NCI-H1436 treated with DMSO at 0.1 percent for 48 hours (cell line): Measurements from ENCODE around the gene C1QTNF7.

Experiments
- DNase-seq: peaks from one replicate; lab custom pipeline; 2025; lab: John Stamatoyannopoulos, UW

The C1QTNF7 gene

DNA sequence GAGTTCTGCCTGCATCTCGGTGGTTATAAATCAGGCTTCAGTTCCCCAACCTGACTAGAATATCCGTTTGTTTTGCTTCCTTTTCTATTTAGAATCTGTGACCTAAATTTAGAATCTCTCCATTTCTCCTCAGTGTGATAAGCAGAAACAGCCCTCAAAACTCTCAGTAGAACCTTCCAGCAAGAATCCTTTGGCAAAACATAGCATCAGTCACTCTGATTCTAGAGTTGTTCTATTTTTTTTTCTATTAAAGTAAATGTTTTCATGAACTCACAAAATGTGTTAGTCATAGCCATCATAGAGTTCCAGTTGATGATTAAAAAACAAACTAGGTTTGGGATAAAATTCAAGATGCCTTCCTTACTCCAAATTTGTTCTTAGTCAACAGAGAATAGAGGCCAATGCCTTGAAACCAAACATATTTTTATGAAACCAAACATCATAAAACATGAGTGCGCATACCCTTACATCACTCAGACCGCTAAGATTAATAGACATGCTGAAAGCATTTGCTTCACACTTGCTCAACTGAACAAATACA is 13.2 kb upstream of the C1QTNF7 start:
- DNase-seq, result no peak

DNA sequence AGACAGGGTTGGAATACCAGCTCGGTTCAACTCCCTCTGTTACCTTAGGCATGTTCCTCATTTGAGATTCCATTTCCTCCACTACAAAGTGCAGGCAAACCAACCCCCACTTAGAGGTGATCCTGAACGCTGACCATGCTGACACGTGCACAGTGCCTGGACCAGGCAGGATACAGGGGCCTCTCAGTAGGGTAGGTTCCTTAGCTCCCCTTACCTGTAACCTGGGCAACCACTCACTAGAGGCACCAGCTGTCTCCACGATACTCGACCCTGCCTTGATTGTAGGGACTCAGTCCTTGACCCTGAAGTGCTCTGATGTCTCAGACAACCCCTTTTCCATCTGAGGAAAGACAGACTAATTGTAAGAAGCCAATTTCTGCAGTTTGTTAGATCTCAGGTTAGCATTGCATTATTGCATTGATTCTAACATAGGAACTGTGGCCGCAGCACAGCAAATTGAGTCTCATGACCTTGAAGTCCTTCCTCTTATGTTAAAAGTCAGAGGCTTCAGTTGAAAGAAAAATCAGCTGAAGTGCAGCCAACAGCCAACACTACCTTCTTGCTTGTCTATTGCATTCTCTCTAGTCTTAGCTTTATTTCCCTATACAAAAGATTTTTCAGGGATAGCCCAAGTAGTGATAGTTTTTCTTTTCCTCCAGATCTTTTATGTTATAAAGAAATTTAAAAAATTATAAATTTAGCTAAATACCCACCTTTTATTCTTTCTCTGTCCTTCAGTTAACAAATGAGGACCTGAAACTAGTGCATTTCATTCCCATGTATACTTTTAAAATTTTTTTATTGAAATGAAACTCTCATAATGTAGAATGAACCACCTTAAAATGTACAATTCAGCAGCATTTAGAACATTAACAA is 11.2 kb upstream of the C1QTNF7 start:
- no peak for DNase-seq

GRCh38 chr4:15417233-15417660 is 10.6 kb upstream of the C1QTNF7 start:
- DNase-seq, result no peak

- no peak for DNase-seq
Observed at GRCh38 chr4:15418956-15419355, 8.9 kb upstream of the C1QTNF7 start.

DNA sequence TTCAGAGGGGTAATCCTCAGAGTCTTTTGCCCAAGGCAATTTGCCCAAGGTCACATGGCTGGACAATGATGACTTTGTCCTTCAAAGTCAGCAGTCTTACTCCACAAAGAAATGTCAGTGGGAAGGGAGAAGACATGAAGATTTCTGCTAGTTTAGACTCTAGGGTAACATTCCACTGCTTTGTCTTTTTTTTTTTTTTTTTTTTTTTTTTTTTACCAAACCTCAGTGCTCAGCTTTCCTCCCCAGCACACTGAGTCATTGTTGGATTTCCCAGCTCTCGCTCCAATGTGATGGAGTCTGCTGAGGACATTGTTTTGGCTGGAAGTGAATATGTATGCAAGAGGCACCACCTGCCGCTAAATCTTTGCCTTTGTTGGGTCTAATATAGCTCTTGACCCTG is 7.2 kb upstream of the C1QTNF7 start:
- no peak for DNase-seq

GRCh38 chr4:15423285-15423711 is 4.5 kb upstream of the C1QTNF7 start:
- no peak for DNase-seq

- no peak for DNase-seq
Observed at GRCh38 chr4:15425520-15425919, 2.3 kb upstream of the C1QTNF7 start.

- no peak for DNase-seq
Observed at GRCh38 chr4:15427161-15427560, 672 bp upstream of the C1QTNF7 start.

GRCh38 chr4:15428611-15429010 is 778 bp downstream of the C1QTNF7 start:
- DNase-seq, result no peak

GRCh38 chr4:15434091-15434490 is 6.3 kb downstream of the C1QTNF7 start:
- DNase-seq, result no peak

GRCh38 chr4:15434676-15435075 is 6.8 kb downstream of the C1QTNF7 start:
- no peak for DNase-seq

DNA sequence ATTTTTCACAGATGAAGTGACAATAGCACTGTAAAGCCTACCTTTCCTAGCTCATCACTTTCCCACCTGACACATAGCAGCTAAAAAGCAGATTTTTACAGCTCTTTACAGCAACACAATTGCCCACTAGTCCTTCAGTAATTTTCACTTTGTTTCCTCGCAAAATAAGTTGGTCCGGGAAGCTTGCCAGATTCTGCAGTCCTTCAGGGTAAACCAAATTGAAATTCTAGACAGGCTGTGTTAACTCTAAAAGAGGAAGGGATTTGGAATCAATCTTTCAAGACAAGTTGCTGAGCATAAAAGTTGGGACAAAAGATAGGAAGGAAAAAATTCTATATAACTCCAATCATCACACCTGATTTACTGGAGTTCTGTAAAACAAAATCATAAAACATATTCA is 8.7 kb downstream of the C1QTNF7 start:
- DNase-seq, result no peak

DNA sequence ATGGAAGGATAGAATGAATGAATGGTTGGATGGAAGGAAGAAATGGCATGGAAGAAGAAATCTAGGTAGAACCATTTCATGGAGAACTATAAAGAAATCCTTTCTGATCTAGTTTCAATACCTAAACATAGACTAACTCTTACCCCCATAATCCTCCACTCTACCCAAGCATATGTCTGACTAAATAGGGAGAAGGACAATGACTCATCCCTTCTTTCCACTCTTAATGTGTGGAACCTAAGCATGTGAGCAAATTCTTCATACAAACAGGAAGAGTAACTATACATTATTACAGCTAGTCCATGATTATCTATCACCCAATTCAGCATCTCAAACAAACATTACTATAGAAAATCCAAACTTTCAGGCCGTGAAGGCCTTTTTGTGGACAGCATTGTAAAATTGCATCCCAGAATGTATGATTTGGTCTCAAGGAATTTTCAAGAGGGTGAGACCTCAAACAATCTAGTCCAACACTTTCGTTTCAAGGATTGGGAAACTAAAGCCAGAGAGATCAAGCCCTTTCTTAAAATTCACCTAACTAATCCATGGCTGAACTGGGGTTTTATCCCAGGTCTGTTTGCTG is 11.2 kb downstream of the C1QTNF7 start:
- no peak for DNase-seq

DNA sequence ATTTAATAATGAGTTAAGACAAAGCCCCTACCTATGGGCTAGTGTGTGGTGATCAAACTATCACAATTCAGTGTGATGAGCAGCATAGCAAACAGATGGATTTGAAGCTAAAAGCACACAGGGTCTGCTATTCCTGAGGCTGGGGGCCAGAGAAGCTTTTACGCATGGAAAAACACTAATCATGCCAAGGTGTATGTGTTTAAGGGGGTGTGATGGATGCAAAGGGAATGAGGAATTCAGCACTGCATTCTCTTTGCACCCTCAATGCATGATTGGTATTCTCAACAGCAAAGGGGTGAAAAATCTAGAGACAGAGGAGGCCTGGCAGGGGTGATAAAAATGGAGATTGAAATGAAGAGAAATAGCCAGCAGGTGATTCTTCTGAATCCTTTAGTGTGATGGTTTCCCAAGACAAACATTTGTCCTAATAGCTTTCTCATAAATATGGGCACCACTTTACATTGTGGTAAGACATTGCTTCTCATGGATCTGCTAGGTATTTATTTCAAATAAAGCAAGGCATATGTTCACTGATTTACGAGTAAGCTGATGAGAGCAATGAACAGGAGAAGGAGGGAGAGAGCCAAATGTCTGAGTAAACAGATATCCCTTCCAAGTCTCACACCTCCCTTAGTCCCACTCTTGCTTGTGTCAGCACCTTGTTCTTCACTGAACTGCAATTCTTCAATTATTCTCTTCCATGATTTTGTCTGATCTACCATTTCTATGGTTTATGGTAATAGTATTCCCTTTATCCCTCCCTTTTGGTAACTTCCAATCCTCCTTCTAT is 15.7 kb downstream of the C1QTNF7 start:
- DNase-seq, result no peak

DNA sequence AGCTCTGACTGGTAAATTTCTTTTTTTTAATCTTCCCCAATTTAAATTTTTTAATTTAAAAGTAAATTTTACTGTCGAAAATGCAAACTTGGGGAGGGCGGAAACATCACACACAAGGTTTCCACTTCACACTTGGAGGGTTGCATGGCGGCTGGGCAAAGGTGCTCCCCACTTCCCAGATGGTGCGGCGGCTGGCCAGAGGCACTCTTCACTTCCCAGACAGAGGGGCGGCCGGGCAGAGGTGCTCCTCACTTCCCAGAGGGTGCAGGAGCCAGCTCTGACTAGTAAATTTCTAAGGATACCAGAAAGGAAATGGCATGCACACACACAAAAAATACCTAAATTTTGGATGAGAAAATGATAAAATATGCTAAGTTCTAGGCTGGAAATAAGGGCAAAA is 16.4 kb downstream of the C1QTNF7 start:
- DNase-seq, result no peak

GRCh38 chr4:15444879-15445547 is 17.2 kb downstream of the C1QTNF7 start:
- no peak for DNase-seq

DNA sequence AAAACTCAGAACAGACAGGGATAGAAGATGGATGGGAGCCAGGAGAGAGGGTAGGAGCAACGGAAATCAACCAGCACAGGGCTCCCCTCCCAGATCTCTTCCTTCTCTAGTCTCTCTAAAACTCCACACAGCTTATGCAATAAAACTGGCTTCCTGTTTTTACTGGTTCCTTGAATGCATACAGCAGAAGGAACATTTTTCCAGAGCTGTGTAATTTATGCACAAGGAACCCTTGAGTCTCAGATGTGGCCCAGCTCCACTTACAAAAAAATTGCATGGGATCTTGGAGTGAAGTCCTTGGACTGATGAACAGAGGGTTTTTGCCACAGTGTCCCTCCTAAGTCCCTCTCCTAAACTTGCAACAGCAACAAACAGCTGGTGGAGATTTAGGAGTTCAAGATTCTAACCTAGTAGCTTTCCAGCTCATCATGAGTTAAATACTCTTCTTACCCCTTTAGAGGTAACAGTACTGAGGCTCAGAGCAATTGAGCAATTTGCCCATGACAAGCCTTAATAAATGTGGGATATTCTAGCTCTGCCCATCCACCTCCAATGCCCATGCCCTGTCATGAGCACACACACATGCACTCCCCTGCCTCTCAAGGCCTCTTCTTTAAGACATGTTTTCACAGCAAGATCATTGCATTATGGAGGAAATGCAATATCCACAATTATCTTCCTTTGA is 23.5 kb downstream of the C1QTNF7 start:
- DNase-seq, result no peak

GRCh38 chr4:15451866-15452765 is 24.3 kb downstream of the C1QTNF7 start:
- no peak for DNase-seq

DNA sequence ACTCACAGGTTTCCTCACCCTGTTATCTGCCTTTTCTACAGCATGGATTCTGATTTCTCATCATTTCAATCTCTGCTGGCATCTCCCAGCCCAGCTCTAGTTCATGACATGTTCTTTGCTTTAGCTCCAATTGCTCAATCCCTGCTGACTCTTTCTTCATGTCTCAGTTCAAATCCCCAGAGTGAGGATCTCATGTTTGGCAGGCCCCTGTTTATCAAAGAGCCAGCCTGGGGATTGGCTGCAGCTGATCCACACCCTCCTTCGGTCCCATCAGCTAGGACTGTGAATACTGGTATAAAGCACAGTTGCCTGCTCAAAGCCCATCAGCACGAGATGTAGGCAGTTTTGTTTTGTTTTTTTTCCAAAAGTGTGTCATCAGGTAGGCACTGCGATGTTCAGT is 27.5 kb downstream of the C1QTNF7 start:
- no peak for DNase-seq
